CD4-positive, alpha-beta T cell treated with Interleukin-4 for 4 hours (primary cell): ENCODE data around the gene REX1BD.

Source experiments
- DNase-seq: peaks from one replicate; pipeline ENCODE4 v3.0.0-alpha.2; 2020

Gene REX1BD

GRCh38 chr19:18618236-18618635, 29.6 kb downstream of the REX1BD start:
- DNase-seq = no peak

DNA sequence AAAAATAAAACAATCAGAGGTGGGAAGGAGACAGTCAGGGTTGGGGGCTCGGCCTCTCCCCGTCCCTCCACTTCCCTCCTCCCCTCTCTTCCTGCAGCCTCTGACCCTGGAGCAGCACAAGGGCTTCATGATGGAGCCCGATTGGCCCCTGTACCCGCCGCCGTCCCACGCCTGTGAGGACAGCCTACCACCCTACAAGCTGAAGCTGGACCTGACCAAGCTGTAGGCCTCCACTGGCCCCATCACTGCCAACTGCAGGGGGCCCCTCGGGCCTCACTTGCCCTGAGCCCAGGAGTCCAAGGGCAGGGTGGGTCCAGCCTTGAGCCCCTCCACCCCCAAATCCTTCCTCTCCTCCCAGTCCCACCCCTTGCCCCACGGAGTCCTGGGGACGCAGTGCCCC, 31.7 kb downstream of the REX1BD start:
- no peak for DNase-seq

- DNase-seq = no peak
Measured at GRCh38 chr19:18620902-18621301, 32.3 kb downstream of the REX1BD start.

DNA sequence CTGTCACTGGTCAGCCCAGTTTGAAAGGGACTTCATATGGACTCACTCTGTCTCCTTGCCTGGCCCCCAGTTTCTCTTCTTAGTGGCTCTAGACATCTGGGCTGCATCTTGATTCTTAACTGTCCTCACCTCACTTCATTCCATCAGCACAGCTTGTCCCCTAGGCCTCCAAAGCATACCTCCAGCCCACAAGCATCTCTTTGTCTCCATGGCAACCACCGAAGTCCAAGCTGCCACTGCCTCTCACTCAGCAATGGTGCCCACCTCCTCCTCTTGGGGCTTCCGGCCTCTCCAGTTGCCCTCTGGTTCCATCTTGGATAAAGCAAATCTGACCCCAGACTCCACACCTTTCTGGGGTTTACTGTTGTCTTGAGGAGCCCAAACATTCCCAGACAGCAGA, 38.3 kb downstream of the REX1BD start:
- no peak for DNase-seq

- DNase-seq = no peak
Measured at GRCh38 chr19:18629166-18630088, 40.8 kb downstream of the REX1BD start.

- no peak for DNase-seq
Measured at GRCh38 chr19:18633321-18633720, 44.7 kb downstream of the REX1BD start.

GRCh38 chr19:18634612-18635297, 46.2 kb downstream of the REX1BD start:
- peak; percentile 2 for DNase-seq

- DNase-seq = no peak
Measured at GRCh38 chr19:18635831-18636182, 47.2 kb downstream of the REX1BD start.

- DNase-seq = peak; percentile 96
Measured at GRCh38 chr19:18636183-18636968, 47.8 kb downstream of the REX1BD start.

GRCh38 chr19:18636969-18637629, 48.5 kb downstream of the REX1BD start, which contains the start of gene KLHL26:
Gene KLHL26 (plus strand): TSS chr19:18637028. CDS start chr19:18637055, 27 bp downstream.
- no peak for DNase-seq

- no peak for DNase-seq
Measured at GRCh38 chr19:18637673-18638630, 49.4 kb downstream of the REX1BD start.

GRCh38 chr19:18639706-18640243, 51.2 kb downstream of the REX1BD start:
- no peak for DNase-seq
